HG03571 (cell line): Measurements from ENCODE around the gene SV2A.

Experiments used
- ATAC-seq: cut with Tn5 transposase; IDR thresholded peaks from one replicate; pipeline ENCODE4 v1.9.1; 2021; ENCODE audit not compliant: unreplicated experiment

The SV2A gene

DNA sequence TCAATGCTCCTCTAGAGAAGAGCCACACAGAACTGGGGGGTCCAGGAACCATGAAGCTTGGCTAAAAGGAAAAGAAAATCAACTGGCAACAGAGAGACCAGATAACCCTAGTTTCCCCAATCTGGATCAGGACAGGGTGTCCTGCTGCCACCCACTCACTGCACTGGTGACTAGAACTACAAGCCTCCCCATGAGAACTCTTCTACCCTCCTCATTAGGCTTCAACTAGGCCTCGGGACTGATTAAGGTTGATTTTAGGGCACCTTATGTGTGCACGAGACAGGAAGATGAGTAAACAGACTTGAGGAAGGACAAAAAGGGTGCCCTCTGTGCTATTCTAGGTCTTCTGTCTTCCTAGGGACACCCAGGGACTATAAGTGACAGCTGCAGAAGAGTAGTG, 12.2 kb upstream of the SV2A start:
- ATAC-seq, result no peak

DNA sequence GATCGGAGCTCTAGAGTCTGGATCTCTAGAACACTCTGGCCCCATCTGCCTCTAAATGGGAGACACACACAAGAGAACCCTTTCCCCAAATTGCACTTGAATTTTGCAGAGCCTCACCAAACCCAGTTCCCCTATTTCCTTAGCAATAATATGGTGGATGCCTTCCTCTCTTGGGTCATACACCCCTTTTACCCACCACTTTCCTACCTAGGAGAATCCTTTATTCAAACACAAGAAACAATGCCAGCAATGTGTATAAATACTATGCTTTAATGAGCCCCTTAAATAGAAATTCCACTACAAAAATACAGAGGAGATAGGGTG, 10.7 kb upstream of the SV2A start:
- ATAC-seq, result no peak

- peak; percentile 88 for ATAC-seq
Observed at GRCh38 chr1:149927563-149928400, 10.1 kb upstream of the SV2A start, which contains the start of gene SF3B4. TSS of gene SF3B4 (minus strand) at chr1:149927803. CDS start at chr1:149927759, 44 bp downstream.

- ATAC-seq, result no peak
Observed at GRCh38 chr1:149927056-149927562, 9.5 kb upstream of the SV2A start.

- ATAC-seq, result no peak
Observed at GRCh38 chr1:149926296-149926695, 8.7 kb upstream of the SV2A start.

DNA sequence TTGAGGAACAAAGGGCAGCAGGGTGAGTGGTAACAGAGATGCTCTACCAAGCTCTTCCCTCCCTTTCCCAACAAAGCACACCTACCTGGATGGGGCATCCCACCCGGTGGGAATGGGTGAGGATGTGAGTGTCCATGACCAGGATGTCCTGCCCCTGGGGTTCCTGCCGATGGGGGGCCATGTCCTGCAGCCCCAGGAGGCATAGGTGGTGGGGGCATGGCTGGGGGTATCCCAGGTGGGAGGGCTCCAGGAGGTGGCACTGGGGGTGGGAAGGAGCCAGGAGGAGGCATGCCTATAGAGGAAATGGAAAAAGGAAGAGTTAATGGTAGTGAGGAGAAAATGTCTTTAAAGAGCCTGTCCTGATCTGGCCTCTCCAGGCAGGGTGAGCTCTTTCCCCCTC, 8.1 kb upstream of the SV2A start:
- ATAC-seq, result no peak

DNA sequence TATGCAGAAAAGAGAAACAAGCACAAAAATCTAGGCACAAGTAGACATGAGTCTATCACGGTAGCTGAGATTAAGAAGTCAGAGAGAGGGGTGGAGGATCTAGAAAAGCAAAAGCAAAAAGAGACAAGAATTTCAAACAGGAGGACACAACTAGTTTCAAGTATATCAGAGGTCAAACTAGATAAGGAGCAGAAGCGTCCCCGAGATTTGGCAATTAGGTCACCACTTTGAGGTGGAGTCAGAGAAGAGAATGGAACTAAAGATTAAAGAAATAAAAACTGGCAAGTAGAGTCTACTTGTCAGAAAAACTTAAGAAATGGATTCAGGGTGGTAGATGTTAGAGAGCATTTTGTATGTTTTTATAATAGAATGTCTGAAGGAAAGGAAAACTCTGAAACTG, 7.7 kb upstream of the SV2A start:
- no peak for ATAC-seq

DNA sequence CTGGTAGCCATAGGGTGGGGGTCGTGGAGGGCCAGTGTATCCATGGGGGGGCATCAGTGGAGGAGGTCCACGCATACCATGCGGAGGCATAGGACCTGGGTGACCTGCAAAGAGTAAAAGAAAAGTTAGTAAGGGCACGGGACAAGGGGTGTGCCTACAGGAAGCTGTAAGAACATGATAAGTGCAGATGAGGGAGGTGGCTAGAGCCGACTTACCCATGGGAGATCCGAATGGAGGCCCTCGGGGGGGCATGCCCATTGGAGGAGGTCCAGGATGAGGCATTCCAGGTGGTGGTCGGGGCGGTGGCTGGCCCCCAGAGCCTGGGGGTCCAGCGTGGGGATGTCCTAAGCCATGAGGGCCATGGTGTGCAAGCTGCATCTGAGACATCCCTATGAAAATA, 6.0 kb upstream of the SV2A start:
- no peak for ATAC-seq

DNA sequence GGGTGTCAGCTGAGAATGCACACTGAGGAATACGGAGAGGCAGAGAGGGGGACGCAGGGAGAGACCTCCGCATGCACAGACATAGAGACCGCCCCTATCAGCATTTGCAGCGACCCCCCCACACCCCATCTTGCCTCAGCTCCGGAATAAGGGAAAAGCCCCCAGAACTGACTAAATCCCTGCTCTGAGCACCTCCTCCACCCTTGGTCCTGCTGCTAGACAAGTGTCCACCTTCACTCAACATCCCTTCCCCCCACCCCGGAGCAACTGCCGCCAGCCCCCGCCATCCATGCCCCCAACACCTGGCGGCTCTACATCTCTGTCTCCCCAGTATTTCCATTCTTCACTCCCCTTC, 769 bp downstream of the SV2A start:
- ATAC-seq, result no peak

- no peak for ATAC-seq
Observed at GRCh38 chr1:149916193-149916897, 1.3 kb downstream of the SV2A start.

GRCh38 chr1:149915429-149916192, 2.0 kb downstream of the SV2A start:
- no peak for ATAC-seq

GRCh38 chr1:149914545-149914944, 3.1 kb downstream of the SV2A start:
- no peak for ATAC-seq

DNA sequence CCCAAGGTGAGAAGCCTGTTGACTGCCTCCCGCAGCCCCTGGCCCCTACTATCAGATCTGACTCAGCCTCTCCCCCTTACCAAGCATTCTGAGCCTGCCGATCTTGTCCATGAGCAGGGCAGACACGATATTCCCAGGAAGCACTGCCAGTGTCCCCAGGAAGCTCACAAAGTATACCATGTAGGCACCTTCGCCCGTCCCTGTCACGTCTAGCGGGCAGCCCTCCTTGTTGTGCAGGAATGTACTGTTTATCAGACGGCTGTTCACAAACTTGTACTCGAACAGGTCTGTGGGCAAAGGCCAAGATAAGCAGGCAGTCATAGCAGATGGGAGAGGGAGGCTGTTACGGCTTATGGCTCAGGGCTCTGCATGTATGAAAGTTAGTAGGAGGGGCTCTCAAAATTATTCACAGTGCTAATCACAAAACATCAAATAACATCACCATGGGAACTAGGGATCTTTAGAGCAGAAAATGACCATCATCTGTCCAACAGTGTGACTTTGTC, 11.0 kb downstream of the SV2A start:
- ATAC-seq, result no peak

- ATAC-seq, result no peak
Observed at GRCh38 chr1:149903836-149904491, 13.7 kb downstream of the SV2A start.

GRCh38 chr1:149899460-149900284, 18.0 kb downstream of the SV2A start, which contains the start of gene BOLA1:
TSS of gene BOLA1 (plus strand) at chr1:149899568. CDS start at chr1:149900060, 492 bp downstream.
- peak; percentile 95 for ATAC-seq

- ATAC-seq, result no peak
Observed at GRCh38 chr1:149896575-149896974, 21.1 kb downstream of the SV2A start.

DNA sequence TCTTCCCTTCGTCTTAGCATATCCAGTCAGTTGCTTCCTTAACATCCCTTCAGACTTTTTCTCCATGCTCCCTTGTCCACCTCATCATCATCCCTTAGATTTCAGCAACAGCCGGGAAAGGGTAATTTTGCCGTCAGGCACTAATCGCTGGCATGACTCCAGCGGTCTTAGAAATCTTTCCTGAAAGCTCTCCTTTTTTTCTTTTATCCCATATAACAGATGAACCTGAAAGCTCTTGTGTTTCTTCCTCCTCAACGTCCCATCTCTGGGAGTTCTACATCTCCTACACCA, 28.7 kb downstream of the SV2A start:
- no peak for ATAC-seq

DNA sequence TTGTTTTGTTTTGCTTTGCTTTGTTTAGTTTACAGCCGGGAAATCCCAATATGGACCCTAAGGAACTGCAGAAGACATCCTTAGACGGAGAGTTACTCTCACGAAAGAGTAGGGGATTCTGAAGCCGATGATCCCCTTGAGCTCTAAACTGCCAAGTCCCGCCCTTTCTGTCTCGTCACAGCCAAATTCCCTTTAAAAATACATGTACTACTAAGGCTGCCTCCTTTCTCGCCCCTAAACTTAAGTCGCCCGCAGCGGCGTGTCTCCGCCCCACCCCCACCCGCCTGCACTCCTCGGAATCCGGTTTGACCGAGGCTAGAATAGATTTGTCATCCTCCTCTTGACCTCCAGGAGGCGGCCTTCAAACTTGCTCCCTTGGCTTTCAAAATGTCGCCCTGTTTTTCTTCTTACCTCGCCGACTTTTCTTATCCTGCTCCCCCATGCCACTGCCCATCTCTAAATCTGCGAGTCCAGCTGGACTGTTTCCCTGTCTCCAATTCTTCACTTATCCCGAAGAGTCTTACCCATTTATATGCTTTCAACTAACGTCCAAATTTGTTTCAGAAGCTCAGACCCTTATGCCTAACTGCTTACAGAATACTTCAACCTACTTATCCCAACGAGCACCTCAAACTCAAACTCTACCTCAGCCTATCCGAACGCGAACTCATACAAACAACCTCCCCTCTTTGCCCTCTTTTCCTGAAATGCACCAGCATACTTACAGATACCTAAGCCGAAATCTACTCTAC, 29.2 kb downstream of the SV2A start:
- peak; percentile 23 for ATAC-seq

DNA sequence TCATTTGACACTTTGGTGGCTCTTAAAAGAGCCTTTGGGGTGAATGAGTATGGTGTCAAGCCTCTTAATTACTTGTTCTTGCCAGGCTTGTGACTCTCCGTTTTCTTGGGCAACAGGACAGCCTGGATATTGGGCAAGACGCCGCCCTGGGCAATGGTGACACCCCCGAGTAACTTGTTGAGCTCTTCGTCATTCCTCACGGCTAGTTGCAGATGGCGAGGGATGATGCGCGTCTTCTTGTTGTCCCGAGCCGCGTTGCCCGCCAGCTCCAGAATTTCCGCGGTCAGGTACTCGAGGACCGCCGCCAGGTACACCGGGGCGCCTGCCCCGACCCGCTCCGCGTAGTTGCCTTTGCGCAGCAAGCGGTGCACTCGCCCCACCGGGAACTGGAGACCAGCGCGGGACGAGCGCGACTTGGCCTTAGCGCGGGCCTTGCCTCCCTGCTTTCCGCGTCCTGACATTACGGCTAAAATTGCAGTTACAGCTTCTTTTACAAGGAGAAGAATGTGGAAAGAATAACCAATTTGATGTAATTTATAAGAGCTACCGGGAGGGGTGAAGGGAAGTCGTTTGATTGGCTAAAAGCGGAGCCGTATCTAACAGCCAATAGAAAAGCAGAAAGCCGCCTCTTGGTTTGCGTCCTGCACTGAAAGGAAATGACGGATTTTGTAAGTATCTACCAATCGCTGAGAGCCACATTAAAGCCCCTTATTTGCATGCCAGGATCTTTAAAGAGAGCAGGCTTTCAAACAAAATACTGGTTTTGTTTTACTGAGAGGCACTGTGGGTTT, 30.0 kb downstream of the SV2A start:
- ATAC-seq, result peak; percentile 41
